BJ (cell line): Measurements from ENCODE around the gene KRTCAP3. TPM values are rescaled to one million over a fixed set of nuclear protein-coding genes. Genes with fewer than 3 reads are reported as not detected.

Experiments
- CTCF ChIA-PET: fragments of 350-600 bp; formaldehyde crosslinking; extraction: SDS; loops from one replicate; lab custom pipeline; 2021; ENCODE audit warnings: antibody characterized with exemption, inconsistent platforms; lab: Yijun Ruan, JAX
- POLR2A ChIA-PET: fragments of 300-600 bp; sonication (Branson Sonifier 250); formaldehyde crosslinking; extraction: SDS; loops from one replicate; lab custom pipeline; 2021; ENCODE audit warnings: antibody characterized with exemption; lab: Charles Lee
- DNase-seq: peaks from one replicate; pipeline ENCODE4 v3.0.0-alpha.2; 2011; ENCODE audit warnings: low read depth
- H3K27me3 ChIP-seq: 2 replicates; pipeline ENCODE4 v1.6.0; 2011; ENCODE audit warnings: low read length; ENCODE audit not compliant: control insufficient read depth, insufficient read depth
- H3K36me3 ChIP-seq: 2 replicates; pipeline ENCODE4 v1.5.1; 2011; ENCODE audit warnings: low read length; ENCODE audit not compliant: control insufficient read depth, insufficient read depth
- H3K4me3 ChIP-seq: 2 replicates; pipeline ENCODE4 v1.5.1; 2011; ENCODE audit warnings: low read depth, mild to moderate bottlenecking, control low read depth, low read length
- CTCF ChIP-seq: IDR thresholded peaks from 2 replicates; pipeline ENCODE4 v1.5.1; 2011; ENCODE audit warnings: low read depth, mild to moderate bottlenecking, control low read depth, inconsistent platforms, low read length, moderate library complexity; ENCODE audit not compliant: insufficient read depth
- polyA minus RNA-seq: library from RNA; depleted of rRNA, polyadenylated mRNA; stranded (reverse); fragments of >200 nt; gene quantifications from 2 replicates; pipeline ENCODE4 v1.2.3, GENCODE V29; 2011; rRNA and poly(A)+ RNA removed
- polyA plus RNA-seq: library from polyadenylated mRNA; depleted of rRNA; stranded (reverse); fragments of >200 nt; gene quantifications from 2 replicates; pipeline ENCODE4 v1.2.3, GENCODE V29; 2011; rRNA removed

Gene KRTCAP3, protein sequence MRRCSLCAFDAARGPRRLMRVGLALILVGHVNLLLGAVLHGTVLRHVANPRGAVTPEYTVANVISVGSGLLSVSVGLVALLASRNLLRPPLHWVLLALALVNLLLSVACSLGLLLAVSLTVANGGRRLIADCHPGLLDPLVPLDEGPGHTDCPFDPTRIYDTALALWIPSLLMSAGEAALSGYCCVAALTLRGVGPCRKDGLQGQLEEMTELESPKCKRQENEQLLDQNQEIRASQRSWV
- polyA plus RNA-seq: 0.44 and 0.47 TPM in 2 replicates
- polyA minus RNA-seq: 0.38 and 0.62 TPM in 2 replicates

- no peak within 1 kb of the TSS for H3K4me3 ChIP-seq
- H3K27me3 ChIP-seq: no peaks in the 10 kb centered on the region
- POLR2A ChIA-PET: no interaction called here
- H3K36me3 ChIP-seq: peaks cover 19% of the 10 kb centered on the region
- CTCF ChIA-PET: no interaction called here
- no peak for DNase-seq
- no peak for TF ChIP-seq CTCF
These were observed at the start of gene KRTCAP3 for GRCh38 chr2:27441958-27442919. KRTCAP3 (plus strand) TSS chr2:27442381; CDS start chr2:27442413, 32 bp downstream.

- ChIA-PET POLR2A (no interaction called here), CTCF (interaction anchor here (1.1 kb wide), 1 partner anchor 21 kb away, joined by 3 read pairs; no protein-coding TSS in a partner anchor)
- Histone ChIP-seq H3K27me3 (no peaks in the 10 kb centered on the region), H3K4me3 (no peak overlapping the region), H3K36me3 (no peaks in the 10 kb centered on the region)
- no peak for TF ChIP-seq CTCF
- DNase-seq: no peak
These were observed 49.0 kb upstream of the KRTCAP3 start for GRCh38 chr2:27393225-27393624.

DNA sequence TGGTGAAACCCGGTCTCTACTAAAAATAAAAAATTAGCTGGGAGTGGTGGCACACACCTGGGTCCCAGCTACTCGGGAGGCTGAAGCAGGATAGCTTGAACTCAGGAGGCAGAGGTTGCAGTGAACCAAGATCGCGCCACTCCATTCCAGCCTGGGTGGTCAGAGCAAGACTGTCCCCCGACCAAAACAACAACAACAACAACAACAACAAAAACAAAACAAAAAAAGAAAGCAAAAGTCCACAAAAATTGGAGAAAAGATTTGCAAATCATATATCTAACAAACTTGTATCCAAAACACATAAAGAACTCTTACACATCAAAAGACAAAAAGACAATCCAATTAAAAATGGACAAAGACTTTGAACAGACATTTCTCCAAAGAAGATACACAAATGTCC is 43.2 kb upstream of the KRTCAP3 start:
- ChIA-PET POLR2A (no interaction called here), CTCF (no interaction called here)
- TF ChIP-seq CTCF: no peak
- no peaks in the 10 kb centered on the region for H3K36me3 ChIP-seq
- H3K27me3 ChIP-seq: no peaks in the 10 kb centered on the region
- no peak overlapping the region for H3K4me3 ChIP-seq
- DNase-seq: no peak

GRCh38 chr2:27400348-27401135 is 41.6 kb upstream of the KRTCAP3 start:
- H3K4me3 ChIP-seq: no peak overlapping the region
- ChIA-PET POLR2A (no interaction called here), CTCF (interaction anchor here (0.8 kb wide), 1 partner anchor 31 kb away, joined by 3 read pairs; no protein-coding TSS in a partner anchor)
- no peaks in the 10 kb centered on the region; the same call in 1 of the 2 replicates for H3K36me3 ChIP-seq
- no peak for DNase-seq
- no peak for TF ChIP-seq CTCF
- no peaks in the 10 kb centered on the region for H3K27me3 ChIP-seq
